Panc1 (cell line): ENCODE measurements around the gene TULP3. TPM values are rescaled to one million over a fixed set of nuclear protein-coding genes. Genes with fewer than 3 reads are reported as not detected.

Source experiments
- ATAC-seq: fragments of 200-7000 bp; cut with Tn5 transposase; 2 replicates; pipeline ENCODE4 v1.9.1; 2020; ENCODE audit warnings: mild to moderate bottlenecking, moderate library complexity
- BruUV-seq: library from RNA; stranded (reverse); fragments of 400-500 nt; replicated peaks from 2 replicates; lab custom pipeline; 2021; lab: Mats Ljungman, UMichigan
- CTCF ChIA-PET: fragments of 300-600 bp; sonication (Branson Sonifier 250); formaldehyde crosslinking; loops from one replicate; lab custom pipeline; 2022; ENCODE audit warnings: antibody characterized with exemption; lab: Charles Lee
- POLR2A ChIA-PET: fragments of 300-600 bp; sonication (Branson Sonifier 250); formaldehyde crosslinking; loops from one replicate; lab custom pipeline; 2022; ENCODE audit warnings: antibody characterized with exemption; lab: Charles Lee
- DNase-seq: peaks from one replicate; pipeline ENCODE4 v3.0.0-alpha.2; 2010; ENCODE audit warnings: low read depth, low spot score
- H3K27ac ChIP-seq: 2 replicates; pipeline ENCODE4 v1.5.1; 2011; ENCODE audit warnings: mild to moderate bottlenecking, low read length, inconsistent platforms
- H3K27me3 ChIP-seq: fragments of 200-500 bp; sonication (Bioruptor generic); 2 replicates; pipeline ENCODE4 v1.6.0; 2014; ENCODE audit warnings: low read length, inconsistent platforms; ENCODE audit not compliant: control insufficient read depth, insufficient read depth
- H3K36me3 ChIP-seq: fragments of 200-500 bp; sonication (Bioruptor generic); 2 replicates; pipeline ENCODE4 v1.5.1; 2014; ENCODE audit warnings: inconsistent platforms, mild to moderate bottlenecking, low read length, moderate library complexity; ENCODE audit not compliant: control insufficient read depth, insufficient read depth
- H3K4me1 ChIP-seq: 2 replicates; pipeline ENCODE4 v1.5.1; 2011; ENCODE audit warnings: inconsistent platforms, mild to moderate bottlenecking, low read length, moderate library complexity; ENCODE audit not compliant: control insufficient read depth, insufficient read depth
- H3K4me3 ChIP-seq, 2 experiments: 2 replicates each; pipeline ENCODE4 v1.5.1; 2011 to 2012; ENCODE audit warnings: low read depth in 2 of 2, low read length in 2 of 2, mild to moderate bottlenecking in 2 of 2, inconsistent platforms in 1 of 2, moderate library complexity in 1 of 2
- H3K9me3 ChIP-seq: fragments of 200-500 bp; sonication (Bioruptor generic); 2 replicates; pipeline ENCODE4 v1.5.1; 2014; ENCODE audit warnings: low read depth, mild to moderate bottlenecking, inconsistent platforms, low read length, moderate library complexity; ENCODE audit not compliant: control insufficient read depth, insufficient read depth
- CTCF ChIP-seq: fragments of 450-650 bp; IDR thresholded peaks from 2 replicates; pipeline ENCODE4 v1.5.1; 2017; ENCODE audit warnings: mild to moderate bottlenecking
- POLR2AphosphoS5 ChIP-seq: IDR thresholded peaks from 2 replicates; pipeline ENCODE4 v1.6.1; 2012; ENCODE audit warnings: mild to moderate bottlenecking, low read depth, low read length, moderate library complexity
- REST ChIP-seq, 2 experiments: IDR thresholded peaks; 2 replicates each; pipeline ENCODE4 v1.6.1; 2011 to 2012; ENCODE audit warnings: low read depth in 2 of 2, control low read depth in 1 of 2, low read length in 1 of 2, mild to moderate bottlenecking in 1 of 2, moderate library complexity in 1 of 2; ENCODE audit not compliant: insufficient read depth in 1 of 2
- SIN3A ChIP-seq: IDR thresholded peaks from 2 replicates; pipeline ENCODE4 v1.6.1; 2012; ENCODE audit warnings: low read depth, mild to moderate bottlenecking, low read length, moderate library complexity, borderline replicate concordance; ENCODE audit not compliant: insufficient read depth
- TCF7L2 ChIP-seq: IDR thresholded peaks from 2 replicates; pipeline ENCODE4 v1.6.1; 2011; ENCODE audit warnings: mild to moderate bottlenecking, low read depth, low read length, inconsistent platforms
- in situ Hi-C: cut with HindIII; loops from 2 replicates; pipeline ENCODE4 v1.10.0; 2016; ENCODE audit warnings: low sequenced_read_pairs, low pct_unique_long_range_greater_than_20kb
- intact Hi-C: fragments of 100-400 bp; cut with micrococcal nuclease; formaldehyde crosslinking; loops from one replicate; pipeline ENCODE4 v1.10.0; 2022; ENCODE audit not compliant: unreplicated experiment
- total RNA-seq: library from RNA; stranded (reverse); gene quantifications from one replicate; pipeline ENCODE4 v1.2.1, GENCODE V29; 2021; ENCODE audit not compliant: unreplicated experiment

TULP3 gene
- total RNA-seq, 1 experiment from 2014 or later = 29.3 TPM

- Histone ChIP-seq H3K4me1 (no peaks in the 10 kb centered on the region), H3K36me3 (no peaks in the 10 kb centered on the region; the same call in none of the 2 replicates), H3K9me3 (no peaks in the 10 kb centered on the region), H3K4me3 (no peak overlapping the region), H3K27ac (no peak overlapping the region), H3K27me3 (no peaks in the 10 kb centered on the region)
- in situ Hi-C loops (no loop called here), intact Hi-C loops (no loop called here)
- ATAC-seq (peak; percentile 18; the same call in 1 of the 2 replicates), DNase-seq (no peak)
- BruUV-seq = no TSS peak
- TF ChIP-seq POLR2AphosphoS5 (no peak), CTCF (no peak), REST (IDR thresholded peaks at IDR 0.05; ENCODE audit: insufficient read depth in 1 of 2, low read depth in 2 of 2, low read length in 1 of 2) (no peak), SIN3A (no peak), TCF7L2 (no peak)
- POLR2A ChIA-PET = no interaction called here
- CTCF ChIA-PET = no interaction called here
Measured at GRCh38 chr12:2857576-2857975, 33.1 kb upstream of the TULP3 start.

GRCh38 chr12:2858334-2858733 is 32.4 kb upstream of the TULP3 start:
- ATAC-seq (no peak), DNase-seq (no peak)
- Histone ChIP-seq H3K9me3 (no peaks in the 10 kb centered on the region), H3K27me3 (no peaks in the 10 kb centered on the region), H3K4me3 (no peak overlapping the region), H3K4me1 (no peaks in the 10 kb centered on the region), H3K27ac (no peak overlapping the region), H3K36me3 (no peaks in the 10 kb centered on the region; the same call in none of the 2 replicates)
- in situ Hi-C loops (no loop called here), intact Hi-C loops (no loop called here)
- BruUV-seq = no TSS peak
- TF ChIP-seq REST (IDR thresholded peaks at IDR 0.05; ENCODE audit: insufficient read depth in 1 of 2, low read depth in 2 of 2, low read length in 1 of 2) (no peak), CTCF (no peak), SIN3A (no peak)
- CTCF ChIA-PET = no interaction called here
- POLR2A ChIA-PET = no interaction called here
